ENCODE data around the gene HECTD1.
"Not testable (repeated sequence)": the region's sequence is repeated elsewhere in the genome, so short reads cannot be mapped to it uniquely, and the experiment has no call there.

HECTD1 gene

GRCh38 chr14:31139301-31139847, 68.2 kb downstream of the HECTD1 start:
- FAIRE-seq, result no peak

- no peak for FAIRE-seq
Measured at GRCh38 chr14:31138301-31138700, 69.3 kb downstream of the HECTD1 start.

- no peak for FAIRE-seq
Measured at GRCh38 chr14:31137214-31137889, 70.2 kb downstream of the HECTD1 start.

- FAIRE-seq, result no peak
Measured at GRCh38 chr14:31133133-31133532, 74.5 kb downstream of the HECTD1 start.

GRCh38 chr14:31128601-31129526, 78.7 kb downstream of the HECTD1 start:
- FAIRE-seq, result no peak

- peak; percentile 94 for FAIRE-seq
Measured at GRCh38 chr14:31127690-31128089, 79.9 kb downstream of the HECTD1 start.

GRCh38 chr14:31126680-31127079, 80.9 kb downstream of the HECTD1 start:
- no peak for FAIRE-seq

GRCh38 chr14:31125231-31125630, 82.4 kb downstream of the HECTD1 start:
- no peak for FAIRE-seq

- FAIRE-seq, result no peak
Measured at GRCh38 chr14:31124197-31124596, 83.4 kb downstream of the HECTD1 start.

GRCh38 chr14:31122921-31123320, 84.7 kb downstream of the HECTD1 start:
- no peak for FAIRE-seq

- FAIRE-seq, result no peak
Measured at GRCh38 chr14:31122098-31122611, 85.4 kb downstream of the HECTD1 start.

- no peak for FAIRE-seq
Measured at GRCh38 chr14:31118892-31119291, 88.7 kb downstream of the HECTD1 start.

- FAIRE-seq, result no peak
Measured at GRCh38 chr14:31113794-31114193, 93.8 kb downstream of the HECTD1 start.

GRCh38 chr14:31110872-31111271, 96.7 kb downstream of the HECTD1 start:
- FAIRE-seq, result no peak

- FAIRE-seq, result no peak
Measured at GRCh38 chr14:31109257-31109656, 98.3 kb downstream of the HECTD1 start.

GRCh38 chr14:31106768-31107167, 100.8 kb downstream of the HECTD1 start:
- no peak for FAIRE-seq

- no peak for FAIRE-seq
Measured at GRCh38 chr14:31097081-31097480, 110.5 kb downstream of the HECTD1 start.

GRCh38 chr14:31096255-31096654, 111.3 kb downstream of the HECTD1 start:
- no peak for FAIRE-seq

GRCh38 chr14:31095817-31096216, 111.8 kb downstream of the HECTD1 start:
- FAIRE-seq, result not testable (repeated sequence)

- FAIRE-seq, result not testable (repeated sequence)
Measured at GRCh38 chr14:31093884-31094839, 113.4 kb downstream of the HECTD1 start.

GRCh38 chr14:31092160-31092708, 115.4 kb downstream of the HECTD1 start:
- no peak for FAIRE-seq
